ENCODE results near the gene EML4.
"Not testable (repeated sequence)": the region's sequence is repeated elsewhere in the genome, so short reads cannot be mapped to it uniquely, and the experiment has no call there.

EML4 gene

GRCh38 chr2:42252464-42252863 is 83.3 kb downstream of the EML4 start:
- DNase-seq (ENCODE audit: low read depth in 2 of 2) = peak in 1 of 2 donors; percentile 5

- DNase-seq (ENCODE audit: low read depth in 2 of 2) = no peak
Observed at GRCh38 chr2:42254186-42254895, 85.2 kb downstream of the EML4 start.

DNA sequence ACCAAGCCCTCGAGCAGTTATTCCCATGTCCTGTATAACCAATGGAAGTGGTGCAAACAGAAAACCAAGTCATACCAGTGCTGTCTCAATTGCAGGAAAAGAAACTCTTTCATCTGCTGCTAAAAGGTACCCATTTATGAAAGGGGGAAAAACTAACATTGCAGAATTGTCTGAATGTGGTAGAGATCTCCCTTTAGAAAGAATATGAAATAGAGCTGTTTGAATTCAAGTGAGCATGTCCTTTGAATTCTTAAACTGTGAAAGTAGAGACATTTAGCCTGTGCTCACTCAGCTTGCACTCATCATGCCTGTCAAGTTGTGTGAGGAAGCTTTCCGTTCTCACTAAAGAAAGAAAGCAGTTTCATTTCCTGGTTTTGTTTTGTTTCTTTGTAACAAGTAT is 87.4 kb downstream of the EML4 start:
- DNase-seq (ENCODE audit: low read depth in 2 of 2) = no peak

DNA sequence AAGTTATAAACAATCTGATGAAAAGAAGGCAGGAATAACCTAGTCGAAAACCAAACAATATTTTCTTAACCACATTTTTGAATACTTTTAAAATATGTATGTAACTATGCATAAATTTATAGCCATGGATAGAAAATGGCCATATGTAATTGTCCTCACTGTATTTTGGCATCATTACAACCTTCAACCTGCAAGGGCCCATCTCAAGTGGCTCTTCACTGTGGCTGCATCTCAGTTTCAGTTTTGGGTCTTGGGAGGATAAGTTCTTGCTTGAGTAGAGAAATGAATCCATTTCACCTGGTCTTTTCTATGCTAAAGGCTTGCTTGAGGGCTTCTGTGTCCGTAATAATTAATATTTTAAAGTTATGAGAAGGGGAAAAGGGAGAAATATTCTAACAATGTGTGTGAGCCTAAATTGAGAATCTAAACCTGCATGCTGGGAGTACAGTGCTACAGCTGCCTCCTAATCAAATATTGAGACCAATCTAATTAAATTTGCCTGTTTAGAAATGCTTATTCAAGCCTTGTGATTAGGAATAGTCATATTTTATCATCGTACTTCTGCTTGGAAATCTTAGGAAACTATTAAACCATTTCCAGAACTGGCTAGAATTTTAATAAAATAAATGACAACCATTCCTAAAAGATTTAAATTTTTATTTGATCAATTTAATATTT is 92.5 kb downstream of the EML4 start:
- no peak for DNase-seq (ENCODE audit: low read depth in 2 of 2)

DNA sequence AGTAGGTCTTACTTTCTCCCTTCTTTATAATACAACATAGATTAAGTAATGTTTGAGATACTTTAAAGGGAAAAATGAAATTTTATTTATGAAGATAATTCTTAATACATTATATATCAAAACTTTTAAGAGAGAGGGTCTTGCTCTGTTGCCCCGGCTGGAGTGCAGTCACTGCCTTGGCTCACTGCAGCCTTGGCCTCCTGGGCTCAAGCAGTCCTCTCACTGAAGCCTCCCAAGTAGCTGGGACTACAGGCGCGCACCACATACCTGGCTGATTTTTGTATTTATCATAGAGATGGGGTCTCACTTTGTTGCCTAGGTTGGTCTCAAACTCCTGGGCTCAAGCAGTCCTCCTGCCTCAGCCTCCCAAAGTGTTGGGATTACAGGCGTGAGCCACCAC is 97.1 kb downstream of the EML4 start:
- no peak for DNase-seq (ENCODE audit: low read depth in 2 of 2)

DNA sequence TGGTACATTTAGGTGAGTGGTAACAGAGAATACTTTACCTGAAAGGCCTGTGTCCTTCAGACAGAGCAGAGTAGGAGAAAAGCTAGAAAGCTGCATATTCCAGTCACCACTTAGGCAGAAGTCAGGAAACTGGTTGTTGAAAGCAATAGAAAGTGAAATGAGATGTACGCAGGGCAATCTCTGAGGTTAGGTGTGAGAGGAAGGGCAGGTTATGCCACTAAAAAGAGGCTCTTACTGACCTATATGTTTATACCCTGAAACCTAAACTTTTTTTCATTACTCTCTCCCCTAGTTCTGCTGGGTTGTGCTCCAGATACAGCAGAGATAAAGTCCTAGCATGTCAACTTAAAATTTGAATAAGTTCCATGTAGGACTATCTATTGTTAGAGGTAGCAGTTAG is 98.4 kb downstream of the EML4 start:
- DNase-seq (ENCODE audit: low read depth in 2 of 2) = no peak

GRCh38 chr2:42268528-42269151 is 99.5 kb downstream of the EML4 start:
- DNase-seq (ENCODE audit: low read depth in 2 of 2) = no peak

DNA sequence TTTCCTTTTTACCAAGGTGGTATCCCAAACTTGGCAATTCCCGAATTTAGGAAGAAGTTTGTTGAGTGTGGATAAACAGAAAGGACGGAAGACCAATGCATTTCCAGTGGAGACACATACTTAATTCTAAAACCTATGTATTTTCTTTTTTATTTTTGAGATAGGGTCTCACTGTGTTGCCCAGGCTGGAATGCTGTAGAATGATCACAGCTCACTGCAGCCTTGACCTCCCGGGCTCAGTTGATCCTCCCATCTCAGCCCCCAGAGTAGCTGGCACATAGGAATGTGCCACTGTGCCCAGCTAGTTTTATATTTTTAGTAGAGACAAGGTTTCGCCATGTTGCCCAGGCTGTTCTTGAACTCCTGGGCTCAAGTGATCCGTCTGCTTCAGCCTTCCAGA is 101.6 kb downstream of the EML4 start:
- DNase-seq (ENCODE audit: low read depth in 2 of 2) = no peak

DNA sequence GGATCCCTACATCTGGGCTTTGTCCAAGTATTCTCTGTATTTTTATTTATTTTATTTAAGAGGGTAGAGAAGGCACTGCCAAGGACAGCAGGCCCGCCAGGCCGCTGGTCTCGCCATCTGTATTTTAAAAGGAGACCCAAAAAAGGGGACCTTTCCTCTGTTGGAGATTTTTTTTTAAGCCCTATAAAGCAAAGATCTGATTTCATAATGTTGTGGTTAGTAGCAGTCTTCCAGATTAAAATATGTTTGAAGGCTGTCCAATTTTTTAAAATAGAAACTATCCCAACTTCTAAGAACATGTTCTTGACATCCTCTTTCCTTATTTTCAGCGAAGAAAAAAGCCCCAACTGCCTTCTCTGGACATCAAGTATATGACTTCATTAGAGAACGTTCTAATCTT is 102.1 kb downstream of the EML4 start:
- not testable (repeated sequence) for DNase-seq (ENCODE audit: low read depth in 2 of 2)

- DNase-seq (ENCODE audit: low read depth in 2 of 2) = no peak
Observed at GRCh38 chr2:42274863-42275262, 105.7 kb downstream of the EML4 start.

GRCh38 chr2:42281416-42282081 is 112.4 kb downstream of the EML4 start:
- no peak for DNase-seq (ENCODE audit: low read depth in 2 of 2)

DNA sequence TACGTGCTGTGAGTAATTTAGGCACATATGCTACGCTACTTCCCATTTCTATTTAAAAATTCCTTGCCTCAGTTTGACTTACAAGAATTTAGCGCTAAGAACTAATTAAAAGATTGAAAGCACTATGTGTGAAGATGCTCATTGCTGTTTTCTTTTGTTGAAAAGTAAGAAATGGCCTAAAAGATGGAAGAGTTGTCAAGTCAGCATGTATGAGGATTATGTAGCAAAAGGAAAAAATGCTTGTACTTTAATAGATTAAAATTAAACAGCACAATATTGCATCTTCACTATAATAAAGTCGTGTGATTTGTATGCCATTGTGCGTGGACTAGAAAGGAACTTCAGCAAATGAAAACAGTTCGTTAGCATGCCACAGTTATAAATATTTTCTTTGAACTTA is 114.9 kb downstream of the EML4 start:
- no peak for DNase-seq (ENCODE audit: low read depth in 2 of 2)

GRCh38 chr2:42286268-42286946 is 117.3 kb downstream of the EML4 start:
- no peak for DNase-seq (ENCODE audit: low read depth in 2 of 2)

DNA sequence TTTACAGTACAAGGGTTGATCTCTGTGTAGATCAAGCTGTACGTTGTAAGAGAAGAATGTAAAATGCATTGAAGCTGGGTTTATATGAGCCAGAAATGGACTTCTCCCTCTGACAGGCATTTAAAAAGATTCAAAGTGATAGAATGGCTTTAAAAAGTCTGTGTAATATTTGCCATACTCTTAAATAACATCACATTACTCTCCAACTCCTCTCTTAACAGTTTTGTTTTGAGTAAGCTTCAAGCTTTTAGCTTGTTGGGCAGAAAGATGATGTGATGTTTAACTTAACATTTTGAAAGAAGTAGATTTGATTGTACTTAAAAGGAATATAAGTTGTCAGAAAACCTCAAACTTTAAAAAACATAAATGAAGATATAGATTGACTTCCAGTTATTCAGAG is 119.7 kb downstream of the EML4 start:
- no peak for DNase-seq (ENCODE audit: low read depth in 2 of 2)

- DNase-seq (ENCODE audit: low read depth in 2 of 2) = no peak
Observed at GRCh38 chr2:42289222-42289621, 120.1 kb downstream of the EML4 start.

DNA sequence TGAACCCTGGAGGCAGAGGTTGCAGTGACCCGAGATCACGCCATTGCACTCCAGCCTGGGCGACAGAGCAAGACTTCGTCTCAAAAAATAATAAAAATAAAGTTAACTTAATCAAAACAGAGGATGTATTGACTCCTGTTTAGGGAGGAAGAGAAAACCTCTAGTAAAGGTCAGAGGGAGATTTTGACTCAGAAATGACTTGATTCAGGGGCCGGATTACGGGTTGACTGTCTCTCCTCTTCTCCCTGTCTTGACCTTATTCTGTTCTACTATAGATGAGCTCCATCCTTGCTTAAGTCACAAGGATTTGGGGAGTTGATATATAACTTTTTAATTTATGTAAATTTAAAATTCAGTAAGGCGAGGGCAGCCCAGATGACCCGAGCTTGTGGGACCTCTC is 120.9 kb downstream of the EML4 start:
- DNase-seq (ENCODE audit: low read depth in 2 of 2) = no peak

- DNase-seq (ENCODE audit: low read depth in 2 of 2) = no peak
Observed at GRCh38 chr2:42293019-42293418, 123.9 kb downstream of the EML4 start.

- DNase-seq (ENCODE audit: low read depth in 2 of 2) = no peak
Observed at GRCh38 chr2:42296226-42296625, 127.1 kb downstream of the EML4 start.

GRCh38 chr2:42297322-42297936 is 128.3 kb downstream of the EML4 start:
- no peak for DNase-seq (ENCODE audit: low read depth in 2 of 2)

DNA sequence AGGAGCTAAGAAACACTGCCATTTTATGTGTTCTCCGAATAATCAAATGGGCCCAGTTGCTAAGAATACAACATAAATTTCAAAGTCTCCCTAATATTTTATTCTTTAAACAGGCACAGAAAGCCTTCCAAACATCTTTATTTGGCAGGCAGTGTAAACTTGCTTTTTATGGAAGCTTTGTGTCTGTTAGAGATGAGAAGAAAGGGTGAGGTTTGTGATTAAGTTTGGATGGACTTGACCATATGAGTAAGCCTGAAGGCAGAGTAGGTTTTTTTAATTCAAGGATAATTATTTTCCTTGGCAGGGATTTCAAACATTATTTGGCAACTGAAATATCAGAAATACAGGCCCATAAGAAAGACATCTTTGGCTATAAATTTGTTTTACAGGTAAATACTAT is 129.0 kb downstream of the EML4 start:
- DNase-seq (ENCODE audit: low read depth in 2 of 2) = no peak

DNA sequence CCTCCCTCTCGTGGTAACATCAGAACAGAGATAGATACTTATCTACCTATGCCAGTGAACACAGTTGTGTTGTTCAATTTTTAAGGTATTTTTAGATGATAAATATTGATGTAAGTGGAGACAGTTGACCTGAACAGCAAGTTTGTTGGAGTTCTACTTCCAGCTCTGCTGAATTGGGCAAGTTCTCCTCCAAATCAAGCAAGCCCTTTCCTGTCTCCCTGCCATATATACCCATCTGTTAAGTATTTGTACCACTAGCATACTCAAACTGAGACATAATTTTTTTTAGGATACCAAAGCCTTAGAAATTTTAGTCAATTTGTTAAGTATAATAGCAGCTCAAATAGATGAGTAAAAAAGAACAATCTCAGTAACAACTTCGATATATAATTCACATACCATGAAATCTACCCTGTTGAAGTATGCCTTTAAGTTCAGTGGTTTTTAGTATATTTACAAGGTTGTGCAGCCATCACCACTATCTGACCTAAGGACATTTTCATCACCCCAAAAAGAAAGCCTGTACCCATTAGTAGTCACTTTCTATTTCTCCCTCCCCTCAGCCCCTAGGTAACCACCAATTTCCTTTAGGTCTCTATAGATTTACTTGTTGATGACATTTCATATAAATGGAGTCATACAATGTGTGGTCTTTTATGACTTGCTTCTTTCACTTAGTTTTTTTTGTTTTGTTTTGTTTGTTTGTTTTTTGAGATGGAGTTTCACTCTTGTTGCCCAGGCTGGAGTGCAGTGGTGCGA is 130.0 kb downstream of the EML4 start:
- no peak for DNase-seq (ENCODE audit: low read depth in 2 of 2)
